ENCODE data around the gene CDCA4. TPM values are rescaled to one million over a fixed set of nuclear protein-coding genes. Genes with fewer than 3 reads are reported as not detected.

Gene CDCA4
- polyA plus RNA-seq, 1 of the 3 experiments (the other 2 are of a cell fraction): 26.8 TPM

DNA sequence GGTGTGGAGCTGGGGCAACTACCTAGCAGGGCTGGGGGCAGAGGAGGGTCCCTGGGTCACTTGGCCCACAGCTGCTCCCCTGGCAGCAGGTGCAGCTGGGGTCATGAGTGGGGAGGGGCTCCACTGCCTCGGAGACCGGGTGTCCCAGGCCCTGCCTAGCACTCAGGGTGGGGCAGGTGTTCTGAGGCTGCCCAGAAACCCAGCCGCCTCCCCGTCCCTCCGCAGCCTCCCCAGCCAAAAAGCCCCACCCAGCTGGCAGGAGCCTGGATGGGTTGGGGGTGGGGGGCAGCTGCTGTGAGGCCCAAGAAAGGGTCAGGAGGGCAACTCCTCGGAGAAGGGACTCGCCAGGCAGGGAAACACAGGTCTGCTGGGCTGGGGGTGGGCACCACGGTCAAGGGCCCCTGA, 53.9 kb downstream of the CDCA4 start (continued):
- TF ChIP-seq EP300 (IDR thresholded peaks at IDR 0.05; ENCODE audit: borderline replicate concordance in 1 of 2, low read depth in 1 of 2, low read length in 1 of 2) (no peak), ELF1 (IDR thresholded peaks at IDR 0.05) (no peak)

- no peak overlapping the region for H3K9ac ChIP-seq
- H3K9me2 ChIP-seq: no peaks in the 10 kb centered on the region
- DNase-seq: no peak
- no peaks in the 10 kb centered on the region for H3K27me3 ChIP-seq (ENCODE audit: insufficient read depth)
- H3K4me1 ChIP-seq (ENCODE audit: control insufficient read depth in 1 of 2, insufficient read depth in 2 of 2, low read depth in 1 of 2, low read length in 1 of 2): peaks cover 17 to 20% of the 10 kb centered on the region in 2 experiments; a peak in 2 of 4 replicates
- H3K79me2 ChIP-seq (ENCODE audit: insufficient read depth): peaks cover 89% of the 10 kb centered on the region; the same call in 1 of the 2 replicates
- CTCF ChIA-PET: interaction anchor here (0.8 to 11.2 kb wide), 5 partner anchors 10 to 78 kb away, joined by 3 to 284 read pairs (median 5); no protein-coding TSS in a partner anchor
- no peak overlapping the region for H2AFZ ChIP-seq (ENCODE audit: low read depth)
- H3K27ac ChIP-seq (ENCODE audit: low read depth in 2 of 2, low read length in 1 of 2): no peak overlapping the region
- H3K9me3 ChIP-seq: no peaks in the 10 kb centered on the region
- H3K4me3 ChIP-seq (ENCODE audit: low read depth in 2 of 2, low read length in 1 of 2): no peak overlapping the region
- H3F3A ChIP-seq (replicated peaks; ENCODE audit: insufficient read depth): peaks cover 5% of the 10 kb centered on the region
- peaks cover 0 to 13% of the 10 kb centered on the region in 2 experiments for H3K36me3 ChIP-seq (replicated peaks in 1 of 2; ENCODE audit: control insufficient read depth in 1 of 2, insufficient read depth in 2 of 2, low read length in 1 of 2)
- H3K4me2 ChIP-seq: no peak overlapping the region
- H4K20me1 ChIP-seq (ENCODE audit: insufficient read depth): 0 out of 2 replicates have a peak, but pooled peaks cover 5% of the 10 kb centered on the region
- POLR2A ChIA-PET: no interaction called here
- WGBS (ENCODE audit: low lambda C conversion rate): 87% methylated on average over 9 of the region's 9 CpGs
- no peak for TF ChIP-seq SMC3 (IDR thresholded peaks at IDR 0.05; ENCODE audit: low read depth, low read length)
- TF ChIP-seq NFIC (IDR thresholded peaks at IDR 0.05; ENCODE audit: borderline replicate concordance): no peak
- TF ChIP-seq TAF1 (IDR thresholded peaks at IDR 0.05; ENCODE audit: borderline replicate concordance, low read depth, low read length): no peak
- TF ChIP-seq FOXM1 (IDR thresholded peaks at IDR 0.05; ENCODE audit: low read depth): no peak
Observed at GRCh38 chr14:104966261-104966865, 54.5 kb downstream of the CDCA4 start.

DNA sequence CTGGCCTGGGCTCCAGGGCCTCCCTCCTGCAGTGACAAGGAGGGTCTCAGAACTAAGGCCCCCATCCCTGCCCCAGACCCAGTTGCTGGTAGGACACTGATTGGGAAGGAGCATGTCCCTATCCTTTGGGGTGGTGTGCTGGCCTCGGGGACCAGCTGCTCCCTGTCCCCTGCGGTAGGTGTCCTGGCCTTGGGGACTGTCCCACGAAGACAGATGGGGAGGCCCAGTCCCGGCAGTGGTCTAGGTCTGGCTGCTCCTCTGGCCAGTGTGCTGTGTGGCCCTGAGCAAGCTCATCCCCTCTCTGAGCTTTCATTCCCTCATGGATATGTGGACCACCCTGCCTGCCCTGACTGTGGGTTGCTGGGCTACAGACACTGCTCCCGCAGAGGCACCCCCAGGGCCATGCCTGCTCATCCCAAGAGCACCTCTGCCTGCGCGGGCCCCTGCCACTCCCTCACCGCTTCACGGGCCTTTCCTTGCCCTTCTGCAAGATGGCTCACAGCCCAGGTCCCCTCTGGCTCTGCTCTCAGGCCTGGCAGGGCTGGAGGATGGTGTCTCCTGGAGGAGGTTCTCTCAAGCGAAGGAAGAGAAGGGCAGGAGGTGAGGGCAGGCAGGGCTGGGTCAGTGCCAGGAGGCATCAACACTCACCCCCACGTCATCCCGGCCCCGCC, 55.2 kb downstream of the CDCA4 start:
- no peak overlapping the region for H3K4me2 ChIP-seq
- ChIA-PET CTCF (interaction anchor here (0.8 to 4.8 kb wide), 3 partner anchors 10 to 80 kb away, joined by 3 to 26 read pairs (median 15); no protein-coding TSS in a partner anchor), POLR2A (no interaction called here)
- H3K27me3 ChIP-seq (ENCODE audit: insufficient read depth): no peaks in the 10 kb centered on the region
- H3K9ac ChIP-seq: no peak overlapping the region
- no peak overlapping the region for H2AFZ ChIP-seq (ENCODE audit: low read depth)
- DNase-seq: no peak
- TF ChIP-seq, protein P1, sequence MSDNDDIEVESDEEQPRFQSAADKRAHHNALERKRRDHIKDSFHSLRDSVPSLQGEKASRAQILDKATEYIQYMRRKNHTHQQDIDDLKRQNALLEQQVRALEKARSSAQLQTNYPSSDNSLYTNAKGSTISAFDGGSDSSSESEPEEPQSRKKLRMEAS (IDR thresholded peaks at IDR 0.05; ENCODE audit: low read depth): no peak
- TF ChIP-seq, protein P2, sequence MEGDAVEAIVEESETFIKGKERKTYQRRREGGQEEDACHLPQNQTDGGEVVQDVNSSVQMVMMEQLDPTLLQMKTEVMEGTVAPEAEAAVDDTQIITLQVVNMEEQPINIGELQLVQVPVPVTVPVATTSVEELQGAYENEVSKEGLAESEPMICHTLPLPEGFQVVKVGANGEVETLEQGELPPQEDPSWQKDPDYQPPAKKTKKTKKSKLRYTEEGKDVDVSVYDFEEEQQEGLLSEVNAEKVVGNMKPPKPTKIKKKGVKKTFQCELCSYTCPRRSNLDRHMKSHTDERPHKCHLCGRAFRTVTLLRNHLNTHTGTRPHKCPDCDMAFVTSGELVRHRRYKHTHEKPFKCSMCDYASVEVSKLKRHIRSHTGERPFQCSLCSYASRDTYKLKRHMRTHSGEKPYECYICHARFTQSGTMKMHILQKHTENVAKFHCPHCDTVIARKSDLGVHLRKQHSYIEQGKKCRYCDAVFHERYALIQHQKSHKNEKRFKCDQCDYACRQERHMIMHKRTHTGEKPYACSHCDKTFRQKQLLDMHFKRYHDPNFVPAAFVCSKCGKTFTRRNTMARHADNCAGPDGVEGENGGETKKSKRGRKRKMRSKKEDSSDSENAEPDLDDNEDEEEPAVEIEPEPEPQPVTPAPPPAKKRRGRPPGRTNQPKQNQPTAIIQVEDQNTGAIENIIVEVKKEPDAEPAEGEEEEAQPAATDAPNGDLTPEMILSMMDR (IDR thresholded peaks at IDR 0.05): no peak
- TF ChIP-seq ELF1 (IDR thresholded peaks at IDR 0.05): no peak
- TF ChIP-seq EP300 (IDR thresholded peaks at IDR 0.05; ENCODE audit: borderline replicate concordance in 1 of 2, low read depth in 1 of 2, low read length in 1 of 2): no peak
- no peak for TF ChIP-seq RCOR1 (IDR thresholded peaks at IDR 0.05; ENCODE audit: low read length)
- no peak for TF ChIP-seq GATA2 (CRISPR knock-in tag; IDR thresholded peaks at IDR 0.05)
- no peak for TF ChIP-seq USF1 (IDR thresholded peaks at IDR 0.05; ENCODE audit: borderline replicate concordance, low read depth)
- TF ChIP-seq SMC3 (IDR thresholded peaks at IDR 0.05; ENCODE audit: low read depth, low read length): no peak
- TF ChIP-seq TCF12 (IDR thresholded peaks at IDR 0.05): no peak
- TF ChIP-seq TEAD4 (IDR thresholded peaks at IDR 0.05; ENCODE audit: borderline replicate concordance, insufficient read depth): no peak
- no peak for TF ChIP-seq SIN3A (IDR thresholded peaks at IDR 0.05; ENCODE audit: borderline replicate concordance, low read depth, low read length)
- TF ChIP-seq, protein P3, sequence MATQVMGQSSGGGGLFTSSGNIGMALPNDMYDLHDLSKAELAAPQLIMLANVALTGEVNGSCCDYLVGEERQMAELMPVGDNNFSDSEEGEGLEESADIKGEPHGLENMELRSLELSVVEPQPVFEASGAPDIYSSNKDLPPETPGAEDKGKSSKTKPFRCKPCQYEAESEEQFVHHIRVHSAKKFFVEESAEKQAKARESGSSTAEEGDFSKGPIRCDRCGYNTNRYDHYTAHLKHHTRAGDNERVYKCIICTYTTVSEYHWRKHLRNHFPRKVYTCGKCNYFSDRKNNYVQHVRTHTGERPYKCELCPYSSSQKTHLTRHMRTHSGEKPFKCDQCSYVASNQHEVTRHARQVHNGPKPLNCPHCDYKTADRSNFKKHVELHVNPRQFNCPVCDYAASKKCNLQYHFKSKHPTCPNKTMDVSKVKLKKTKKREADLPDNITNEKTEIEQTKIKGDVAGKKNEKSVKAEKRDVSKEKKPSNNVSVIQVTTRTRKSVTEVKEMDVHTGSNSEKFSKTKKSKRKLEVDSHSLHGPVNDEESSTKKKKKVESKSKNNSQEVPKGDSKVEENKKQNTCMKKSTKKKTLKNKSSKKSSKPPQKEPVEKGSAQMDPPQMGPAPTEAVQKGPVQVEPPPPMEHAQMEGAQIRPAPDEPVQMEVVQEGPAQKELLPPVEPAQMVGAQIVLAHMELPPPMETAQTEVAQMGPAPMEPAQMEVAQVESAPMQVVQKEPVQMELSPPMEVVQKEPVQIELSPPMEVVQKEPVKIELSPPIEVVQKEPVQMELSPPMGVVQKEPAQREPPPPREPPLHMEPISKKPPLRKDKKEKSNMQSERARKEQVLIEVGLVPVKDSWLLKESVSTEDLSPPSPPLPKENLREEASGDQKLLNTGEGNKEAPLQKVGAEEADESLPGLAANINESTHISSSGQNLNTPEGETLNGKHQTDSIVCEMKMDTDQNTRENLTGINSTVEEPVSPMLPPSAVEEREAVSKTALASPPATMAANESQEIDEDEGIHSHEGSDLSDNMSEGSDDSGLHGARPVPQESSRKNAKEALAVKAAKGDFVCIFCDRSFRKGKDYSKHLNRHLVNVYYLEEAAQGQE (IDR thresholded peaks at IDR 0.05; ENCODE audit: low read depth, low read length): no peak
- TF ChIP-seq FOXJ3 (CRISPR knock-in tag; IDR thresholded peaks at IDR 0.05): no peak
- no peaks in the 10 kb centered on the region for H3K9me2 ChIP-seq
- H3F3A ChIP-seq (replicated peaks; ENCODE audit: insufficient read depth): peaks cover 5% of the 10 kb centered on the region
- peaks cover 0 to 15% of the 10 kb centered on the region in 2 experiments for H3K36me3 ChIP-seq (replicated peaks in 1 of 2; ENCODE audit: control insufficient read depth in 1 of 2, insufficient read depth in 2 of 2, low read length in 1 of 2)
- peaks cover 13 to 17% of the 10 kb centered on the region in 2 experiments; a peak in 2 of 4 replicates for H3K4me1 ChIP-seq (ENCODE audit: control insufficient read depth in 1 of 2, insufficient read depth in 2 of 2, low read depth in 1 of 2, low read length in 1 of 2)
- H3K79me2 ChIP-seq (ENCODE audit: insufficient read depth): peaks cover 87% of the 10 kb centered on the region
- H3K27ac ChIP-seq (ENCODE audit: low read depth in 2 of 2, low read length in 1 of 2): no peak overlapping the region
- H3K9me3 ChIP-seq: no peaks in the 10 kb centered on the region
- 80% methylated on average over 9 of the region's 13 CpGs for WGBS (ENCODE audit: low lambda C conversion rate)
- H3K4me3 ChIP-seq (ENCODE audit: low read depth in 2 of 2, low read length in 1 of 2): no peak overlapping the region
- 0 out of 2 replicates have a peak, but pooled peaks cover 5% of the 10 kb centered on the region for H4K20me1 ChIP-seq (ENCODE audit: insufficient read depth)
